ENCODE data around the gene ASIC4. TPM values are rescaled to one million over a fixed set of nuclear protein-coding genes. Genes with fewer than 3 reads are reported as not detected.

Gene ASIC4
- total RNA-seq, 4 donors from 2014 or later: not detected

- Histone ChIP-seq H3K27me3 (peaks cover 25% of the 10 kb centered on the region), H3K36me3 (no peaks in the 10 kb centered on the region), H3K4me1 (peaks cover 0 to 5% (median 0%) of the 10 kb centered on the region in 4 donors), H3K4me3 (no peak overlapping the region), H3K27ac (no peak overlapping the region), H3K9me3 (no peaks in the 10 kb centered on the region)
- in situ Hi-C loops (cut with MboI; ENCODE audit: low pct_ligation_motif_present in 1 of 4, low pct_unique_long_range_greater_than_20kb in 1 of 4, low sequenced_read_pairs in 3 of 4) (loop anchor here in 2 of 4 donors (10.0 kb wide), 2 partner anchors 101 to 111 kb away; no protein-coding TSS in a partner anchor), intact Hi-C loops (cut with DNase I; ENCODE audit: low total_unique reads) (loop anchor here (5.0 kb wide), 1 partner anchor 57 kb away; no protein-coding TSS in a partner anchor)
- WGBS, 2 donors (ENCODE audit: low coverage in 1 of 2): 53 to 67% methylated on average over 3 to 6 of the region's 6 CpGs
- TF ChIP-seq POLR2A (IDR thresholded peaks at IDR 0.05): no peak
- TF ChIP-seq POLR2AphosphoS5 (IDR thresholded peaks at IDR 0.05): no peak
- no peak for TF ChIP-seq CTCF (IDR thresholded peaks at IDR 0.05)
- TF ChIP-seq EP300 (IDR thresholded peaks at IDR 0.05; ENCODE audit: low read depth): no peak
- no peak for DNase-seq
Measured at GRCh38 chr2:219533930-219534661, 19.8 kb downstream of the ASIC4 start.

GRCh38 chr2:219536425-219536824 lies 22.1 kb downstream of the ASIC4 start:
- 84% methylated on average over 16 of the region's 16 CpGs; no CpG with 5 or more reads in 1 of the 2 donors for WGBS, 2 donors (ENCODE audit: low coverage in 1 of 2)
- Histone ChIP-seq H3K27ac (no peak overlapping the region), H3K9me3 (no peaks in the 10 kb centered on the region), H3K4me3 (no peak overlapping the region), H3K36me3 (peaks cover 0 to 4% (median 0%) of the 10 kb centered on the region in 4 donors), H3K4me1 (peaks cover 0 to 1% (median under 1%) of the 10 kb centered on the region in 4 donors), H3K27me3 (peaks cover 7% of the 10 kb centered on the region)
- TF ChIP-seq POLR2AphosphoS5 (IDR thresholded peaks at IDR 0.05): no peak
- no peak for TF ChIP-seq POLR2A (IDR thresholded peaks at IDR 0.05)
- intact Hi-C loops (cut with DNase I; ENCODE audit: low total_unique reads) (no loop called here), in situ Hi-C loops (cut with MboI; ENCODE audit: low pct_ligation_motif_present in 1 of 4, low pct_unique_long_range_greater_than_20kb in 1 of 4, low sequenced_read_pairs in 3 of 4) (loop anchor here in 2 of 4 donors (10.0 kb wide), 2 partner anchors 98 to 108 kb away; no protein-coding TSS in a partner anchor)
- DNase-seq: no peak

GRCh38 chr2:219536967-219537366 lies 22.7 kb downstream of the ASIC4 start:
- Histone ChIP-seq H3K27me3 (peaks cover 3% of the 10 kb centered on the region), H3K4me1 (peaks cover 2 to 7% (median 6%) of the 10 kb centered on the region in 4 donors), H3K27ac (no peak overlapping the region), H3K9me3 (no peaks in the 10 kb centered on the region), H3K4me3 (no peak overlapping the region), H3K36me3 (peaks cover 0 to 4% (median 0%) of the 10 kb centered on the region in 4 donors)
- in situ Hi-C loops (cut with MboI; ENCODE audit: low pct_ligation_motif_present in 1 of 4, low pct_unique_long_range_greater_than_20kb in 1 of 4, low sequenced_read_pairs in 3 of 4): loop anchor here in 2 of 4 donors (10.0 kb wide), 2 partner anchors 98 to 108 kb away; no protein-coding TSS in a partner anchor
- no peak for TF ChIP-seq POLR2AphosphoS5 (IDR thresholded peaks at IDR 0.05)
- no peak for TF ChIP-seq CTCF (IDR thresholded peaks at IDR 0.05)
- no peak for TF ChIP-seq POLR2A (IDR thresholded peaks at IDR 0.05)
- no peak for TF ChIP-seq EP300 (IDR thresholded peaks at IDR 0.05; ENCODE audit: low read depth)
- no peak for DNase-seq
- intact Hi-C loops (cut with DNase I; ENCODE audit: low total_unique reads): no loop called here
- WGBS, 2 donors (ENCODE audit: low coverage in 1 of 2): 59% methylated on average over 8 of the region's 9 CpGs; no CpG with 5 or more reads in 1 of the 2 donors

- Histone ChIP-seq H3K4me1 (peaks cover 11 to 16% (median 13%) of the 10 kb centered on the region in 4 donors), H3K27me3 (no peaks in the 10 kb centered on the region), H3K4me3 (no peak overlapping the region), H3K9me3 (no peaks in the 10 kb centered on the region), H3K27ac (no peak overlapping the region), H3K36me3 (peaks cover 0 to 4% (median 0%) of the 10 kb centered on the region in 4 donors)
- intact Hi-C loops (cut with DNase I; ENCODE audit: low total_unique reads): no loop called here
- 41% methylated on average over 13 of the region's 15 CpGs; no CpG with 5 or more reads in 1 of the 2 donors for WGBS, 2 donors (ENCODE audit: low coverage in 1 of 2)
- no peak for DNase-seq
- in situ Hi-C loops (cut with MboI; ENCODE audit: low pct_ligation_motif_present in 1 of 4, low pct_unique_long_range_greater_than_20kb in 1 of 4, low sequenced_read_pairs in 3 of 4): loop anchor here in 2 of 4 donors (10.0 kb wide), 2 partner anchors 97 to 107 kb away; no protein-coding TSS in a partner anchor
- TF ChIP-seq POLR2A (IDR thresholded peaks at IDR 0.05) (no peak), EP300 (IDR thresholded peaks at IDR 0.05; ENCODE audit: low read depth) (no peak)
Measured at GRCh38 chr2:219537657-219538488, 23.6 kb downstream of the ASIC4 start.

All from transverse colon (tissue), 4 donors.